Ishikawa (cell line): ENCODE results near the gene GRM7.

Experiments used
- CEBPB ChIP-seq: IDR thresholded peaks from 2 replicates; pipeline ENCODE4 v1.6.1; 2012
- CREB1 ChIP-seq: IDR thresholded peaks from 2 replicates; pipeline ENCODE4 v1.6.1; 2012; ENCODE audit warnings: low read depth
- EGR1 ChIP-seq: IDR thresholded peaks from 2 replicates; pipeline ENCODE4 v1.6.1; 2012
- EP300 ChIP-seq: IDR thresholded peaks from 2 replicates; pipeline ENCODE4 v1.6.1; 2012; ENCODE audit warnings: borderline replicate concordance
- FOXM1 ChIP-seq: IDR thresholded peaks from 2 replicates; pipeline ENCODE4 v1.6.1; 2012; ENCODE audit warnings: low read depth, borderline replicate concordance
- NFIC ChIP-seq: IDR thresholded peaks from 2 replicates; pipeline ENCODE4 v1.6.1; 2012
- RAD21 ChIP-seq: IDR thresholded peaks from 2 replicates; pipeline ENCODE4 v1.6.1; 2012; ENCODE audit warnings: low read depth
- TAF1 ChIP-seq: IDR thresholded peaks from 2 replicates; pipeline ENCODE4 v1.6.1; 2012; ENCODE audit warnings: low read depth, mild to moderate bottlenecking
- TCF12 ChIP-seq: IDR thresholded peaks from 2 replicates; pipeline ENCODE4 v1.6.1; 2012; ENCODE audit warnings: low read depth
- TEAD4 ChIP-seq: IDR thresholded peaks from 2 replicates; pipeline ENCODE4 v1.6.1; 2012
- YY1 ChIP-seq: IDR thresholded peaks from 2 replicates; pipeline ENCODE4 v1.6.1; 2012; ENCODE audit warnings: low read depth
- ZBTB7A ChIP-seq: IDR thresholded peaks from 2 replicates; pipeline ENCODE4 v1.6.1; 2012; ENCODE audit warnings: low read depth
- TF ChIP-seq, protein P1 (sequence below): IDR thresholded peaks from 2 replicates; pipeline ENCODE4 v1.6.1; 2012; ENCODE audit warnings: low read depth, mild to moderate bottlenecking
- TF ChIP-seq, protein P2 (sequence below): IDR thresholded peaks from 2 replicates; pipeline ENCODE4 v1.6.1; 2012
- TF ChIP-seq, protein P3 (sequence below): IDR thresholded peaks from 2 replicates; pipeline ENCODE4 v1.6.1; 2012

The GRM7 gene

DNA sequence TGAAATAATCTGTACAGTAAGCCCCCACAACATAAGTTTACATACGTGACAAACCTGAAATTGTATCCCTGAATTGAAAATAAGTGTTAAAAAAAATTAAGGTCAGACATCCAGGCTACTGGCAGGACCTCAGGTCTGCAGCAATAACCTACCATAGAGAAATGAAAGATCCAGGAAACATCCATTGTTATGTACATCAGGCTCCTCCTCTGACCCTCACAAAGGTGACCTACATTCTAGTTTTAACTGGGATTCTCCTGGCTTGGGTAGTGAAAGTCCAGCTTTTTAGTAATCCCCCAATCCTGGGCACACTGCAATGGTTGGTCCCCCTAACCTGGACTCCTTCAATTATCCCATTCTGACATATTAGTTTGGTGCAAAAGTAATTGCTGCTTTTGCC lies 891.1 kb downstream of the GRM7 start:
- no peak for TF ChIP-seq FOXM1
- TF ChIP-seq EP300 = no peak
- TF ChIP-seq EGR1 = no peak
- TF ChIP-seq, protein P1, sequence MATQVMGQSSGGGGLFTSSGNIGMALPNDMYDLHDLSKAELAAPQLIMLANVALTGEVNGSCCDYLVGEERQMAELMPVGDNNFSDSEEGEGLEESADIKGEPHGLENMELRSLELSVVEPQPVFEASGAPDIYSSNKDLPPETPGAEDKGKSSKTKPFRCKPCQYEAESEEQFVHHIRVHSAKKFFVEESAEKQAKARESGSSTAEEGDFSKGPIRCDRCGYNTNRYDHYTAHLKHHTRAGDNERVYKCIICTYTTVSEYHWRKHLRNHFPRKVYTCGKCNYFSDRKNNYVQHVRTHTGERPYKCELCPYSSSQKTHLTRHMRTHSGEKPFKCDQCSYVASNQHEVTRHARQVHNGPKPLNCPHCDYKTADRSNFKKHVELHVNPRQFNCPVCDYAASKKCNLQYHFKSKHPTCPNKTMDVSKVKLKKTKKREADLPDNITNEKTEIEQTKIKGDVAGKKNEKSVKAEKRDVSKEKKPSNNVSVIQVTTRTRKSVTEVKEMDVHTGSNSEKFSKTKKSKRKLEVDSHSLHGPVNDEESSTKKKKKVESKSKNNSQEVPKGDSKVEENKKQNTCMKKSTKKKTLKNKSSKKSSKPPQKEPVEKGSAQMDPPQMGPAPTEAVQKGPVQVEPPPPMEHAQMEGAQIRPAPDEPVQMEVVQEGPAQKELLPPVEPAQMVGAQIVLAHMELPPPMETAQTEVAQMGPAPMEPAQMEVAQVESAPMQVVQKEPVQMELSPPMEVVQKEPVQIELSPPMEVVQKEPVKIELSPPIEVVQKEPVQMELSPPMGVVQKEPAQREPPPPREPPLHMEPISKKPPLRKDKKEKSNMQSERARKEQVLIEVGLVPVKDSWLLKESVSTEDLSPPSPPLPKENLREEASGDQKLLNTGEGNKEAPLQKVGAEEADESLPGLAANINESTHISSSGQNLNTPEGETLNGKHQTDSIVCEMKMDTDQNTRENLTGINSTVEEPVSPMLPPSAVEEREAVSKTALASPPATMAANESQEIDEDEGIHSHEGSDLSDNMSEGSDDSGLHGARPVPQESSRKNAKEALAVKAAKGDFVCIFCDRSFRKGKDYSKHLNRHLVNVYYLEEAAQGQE = no peak
- TF ChIP-seq CEBPB = no peak
- no peak for TF ChIP-seq YY1
- no peak for TF ChIP-seq TAF1
- TF ChIP-seq TEAD4 = no peak
- TF ChIP-seq, protein P2, sequence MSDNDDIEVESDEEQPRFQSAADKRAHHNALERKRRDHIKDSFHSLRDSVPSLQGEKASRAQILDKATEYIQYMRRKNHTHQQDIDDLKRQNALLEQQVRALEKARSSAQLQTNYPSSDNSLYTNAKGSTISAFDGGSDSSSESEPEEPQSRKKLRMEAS = no peak
- TF ChIP-seq NFIC = no peak
- no peak for TF ChIP-seq TCF12
- no peak for TF ChIP-seq CREB1
- TF ChIP-seq, protein P3, sequence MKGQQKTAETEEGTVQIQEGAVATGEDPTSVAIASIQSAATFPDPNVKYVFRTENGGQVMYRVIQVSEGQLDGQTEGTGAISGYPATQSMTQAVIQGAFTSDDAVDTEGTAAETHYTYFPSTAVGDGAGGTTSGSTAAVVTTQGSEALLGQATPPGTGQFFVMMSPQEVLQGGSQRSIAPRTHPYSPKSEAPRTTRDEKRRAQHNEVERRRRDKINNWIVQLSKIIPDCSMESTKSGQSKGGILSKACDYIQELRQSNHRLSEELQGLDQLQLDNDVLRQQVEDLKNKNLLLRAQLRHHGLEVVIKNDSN = no peak
- no peak for TF ChIP-seq ZBTB7A
- no peak for TF ChIP-seq RAD21

DNA sequence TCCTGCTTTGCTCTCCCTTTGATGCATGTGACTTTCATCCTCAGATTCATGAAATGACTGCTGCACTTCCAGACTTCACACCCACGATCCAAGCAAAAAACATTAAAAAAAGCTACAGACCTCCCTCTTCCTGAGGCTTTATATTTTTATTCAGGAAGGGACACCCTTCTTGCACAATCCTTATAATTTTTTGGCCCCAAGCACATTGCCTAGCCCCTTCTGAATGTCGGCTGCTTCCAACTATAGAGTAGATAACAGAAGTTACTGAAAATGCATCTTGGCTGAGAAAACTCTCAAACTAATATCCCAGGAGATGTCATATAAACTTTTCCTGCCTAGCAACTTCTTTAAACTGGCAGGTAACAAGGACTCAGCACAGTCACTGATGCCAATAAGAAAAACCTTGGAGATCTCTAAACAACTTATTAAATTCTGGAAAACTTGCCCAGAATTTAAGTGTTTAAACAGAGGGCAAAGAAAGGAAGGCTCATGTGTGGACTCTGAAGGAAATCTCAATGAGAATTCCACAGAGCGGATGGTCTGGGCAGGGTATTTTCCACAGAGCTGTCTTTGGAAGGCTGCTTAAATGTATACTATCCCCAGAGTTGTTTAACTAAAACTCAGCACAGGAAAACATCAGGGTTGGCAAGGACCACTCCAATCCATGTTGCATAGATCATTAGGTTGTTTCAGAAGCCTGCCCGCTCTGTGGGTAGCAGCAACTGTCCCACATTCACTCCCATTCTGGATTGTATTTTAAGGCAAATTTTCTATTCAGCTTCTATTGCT lies 893.9 kb downstream of the GRM7 start:
- TF ChIP-seq CEBPB (no peak), EGR1 (no peak)

DNA sequence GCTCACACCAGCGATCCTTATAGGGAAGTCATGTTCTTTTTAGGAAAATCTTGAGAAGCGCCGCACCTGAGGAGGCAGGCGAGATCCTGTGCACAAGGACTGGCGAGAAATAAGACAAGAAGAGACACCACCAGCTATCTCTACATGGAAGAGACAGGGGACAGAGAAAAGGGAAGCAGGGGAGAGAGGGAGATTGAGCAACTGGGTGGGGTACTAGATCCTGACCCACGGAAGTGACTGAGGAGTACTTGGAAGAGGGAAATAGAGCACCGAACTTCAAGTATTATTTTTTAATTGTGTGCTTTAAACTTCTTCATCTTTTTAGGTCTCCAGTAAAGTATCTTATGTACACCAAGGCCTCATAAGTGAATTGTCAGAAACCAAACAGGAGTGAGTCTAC lies 898.7 kb downstream of the GRM7 start:
- TF ChIP-seq, protein P3 = no peak

DNA sequence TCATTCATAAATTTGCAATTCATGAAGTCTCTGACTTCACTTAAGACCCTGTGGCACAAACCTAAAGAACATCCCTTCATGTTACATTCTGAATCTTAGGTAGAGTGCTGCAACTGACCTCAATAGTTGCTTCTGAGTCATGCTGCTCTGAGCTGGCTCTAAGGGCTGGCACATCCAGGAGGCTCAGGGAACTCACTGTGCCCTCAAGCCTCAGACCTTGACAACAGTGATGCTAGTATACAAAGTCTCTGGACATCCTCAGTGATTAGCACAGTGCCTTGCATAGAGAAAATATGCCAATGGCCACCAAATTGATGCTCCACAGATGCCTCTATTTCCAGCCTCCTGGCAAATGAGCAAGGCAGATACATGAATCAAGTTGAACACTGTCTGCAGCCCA lies 899.8 kb downstream of the GRM7 start:
- TF ChIP-seq CREB1 (no peak), TAF1 (no peak), EP300 (no peak)

DNA sequence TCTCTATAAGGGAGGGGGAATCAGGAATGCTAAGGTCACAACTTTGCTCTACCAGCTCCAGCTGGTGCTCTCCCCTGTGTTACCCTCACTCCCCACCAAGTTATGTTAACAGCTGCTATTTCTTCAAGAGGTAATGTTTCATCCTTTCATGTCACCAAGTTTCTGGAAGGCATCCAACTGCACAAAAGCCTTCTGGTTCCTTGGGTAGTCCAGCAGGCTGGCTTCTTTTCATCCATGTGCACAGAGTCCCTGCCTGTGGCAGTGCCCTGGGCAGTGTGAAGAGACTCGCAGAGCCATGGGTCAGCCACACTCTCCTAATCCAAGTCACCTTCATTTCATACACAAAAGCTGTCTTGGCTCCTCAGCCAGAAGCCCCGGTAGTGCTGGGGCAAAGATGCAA lies 903.2 kb downstream of the GRM7 start:
- TF ChIP-seq, protein P2 = no peak
- TF ChIP-seq RAD21 (no peak), ZBTB7A (no peak), TAF1 (no peak), TCF12 (no peak), YY1 (no peak), CEBPB (no peak)

DNA sequence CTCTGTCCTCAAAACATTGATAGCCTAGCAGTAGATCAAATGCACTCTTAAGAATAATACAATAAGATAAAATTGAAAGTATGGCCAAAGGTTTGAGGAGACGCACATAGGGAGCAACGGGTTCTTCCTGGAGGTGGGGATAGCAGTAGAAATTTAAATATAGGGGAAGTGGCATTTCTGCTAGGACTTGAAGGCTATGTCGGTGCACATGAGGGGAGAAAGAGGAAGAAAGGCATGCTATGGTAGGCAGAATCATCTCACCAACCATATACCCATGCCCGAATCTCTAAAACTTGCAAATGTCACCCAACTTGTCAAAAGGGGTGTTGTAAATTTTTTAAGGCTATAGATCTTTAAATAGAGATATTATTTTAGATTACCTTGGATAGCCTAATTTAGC lies 905.6 kb downstream of the GRM7 start:
- TF ChIP-seq TAF1 (no peak), ZBTB7A (no peak), TCF12 (no peak), TEAD4 (no peak), NFIC (no peak), FOXM1 (no peak), RAD21 (no peak), YY1 (no peak)
- TF ChIP-seq, protein P1 = no peak
- TF ChIP-seq, protein P2 = no peak

DNA sequence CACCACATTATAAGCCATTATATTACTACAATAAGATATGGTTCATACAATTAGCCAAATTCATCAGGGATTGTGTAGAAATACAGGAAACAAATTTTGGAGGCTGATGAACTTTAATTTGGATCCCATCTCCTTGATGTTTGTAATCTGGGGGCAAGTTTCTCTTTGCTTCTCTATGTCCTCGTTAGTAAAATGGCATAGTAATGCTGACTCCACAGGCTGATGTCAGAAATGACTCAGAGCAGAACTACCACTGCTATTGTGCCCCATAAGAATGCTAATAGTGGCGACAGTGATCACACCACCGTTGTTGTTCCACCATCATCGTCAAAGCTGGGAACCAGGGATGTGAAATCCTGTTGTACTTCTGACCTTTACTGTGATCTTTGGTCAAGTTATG lies 918.4 kb downstream of the GRM7 start:
- TF ChIP-seq EGR1 (no peak), TEAD4 (no peak), RAD21 (no peak), ZBTB7A (no peak), FOXM1 (no peak), NFIC (no peak), TCF12 (no peak), EP300 (no peak), CREB1 (no peak), CEBPB (no peak), YY1 (no peak), TAF1 (no peak)
- TF ChIP-seq, protein P3 = no peak
- TF ChIP-seq, protein P2 = no peak
- TF ChIP-seq, protein P1 = no peak
